ENCODE measurements around the gene MRPL40.

- no peak for TF ChIP-seq SP1 (IDR thresholded peaks at IDR 0.05)
- no peak for TF ChIP-seq FOXA1 (IDR thresholded peaks at IDR 0.05)
- TF ChIP-seq TARDBP (IDR thresholded peaks at IDR 0.05): no peak
- TF ChIP-seq FOXM1 (IDR thresholded peaks at IDR 0.05; ENCODE audit: borderline replicate concordance): no peak
- no peak for TF ChIP-seq SUZ12 (IDR thresholded peaks at IDR 0.05)
- TF ChIP-seq CTBP1 (IDR thresholded peaks at IDR 0.05; ENCODE audit: borderline replicate concordance): no peak
- no peak for TF ChIP-seq BHLHE40 (IDR thresholded peaks at IDR 0.05; ENCODE audit: borderline replicate concordance)
- TF ChIP-seq ARNT (IDR thresholded peaks at IDR 0.05): no peak
- TF ChIP-seq L3MBTL2 (conservative IDR thresholded peaks at IDR 0.05): no peak
- TF ChIP-seq ZNF384 (IDR thresholded peaks at IDR 0.05): no peak
- no peak for TF ChIP-seq FOXK2 (IDR thresholded peaks at IDR 0.05)
- TF ChIP-seq HDGF (IDR thresholded peaks at IDR 0.05; ENCODE audit: borderline replicate concordance): no peak
- no peak for TF ChIP-seq NFRKB (IDR thresholded peaks at IDR 0.05)
- no peak for TF ChIP-seq ELF4 (IDR thresholded peaks at IDR 0.05)
Observed at GRCh38 chr22:19483481-19484244, 51.3 kb downstream of the MRPL40 start.

All from HEK293T (cell line).